SK-N-MC (cell line): ENCODE results near the gene ZNF234.

Source experiments
- EZH2 ChIP-seq: fragments of 200-600 bp; sonication (generic); IDR thresholded peaks from one replicate; pipeline ENCODE4 v1.6.1; 2017; ENCODE audit warnings: antibody characterized with exemption
- FOXP2 ChIP-seq: optimal IDR thresholded peaks from 2 replicates; pipeline ENCODE3; 2011; ENCODE audit warnings: mild to moderate bottlenecking, moderate library complexity; ENCODE audit not compliant: insufficient read depth; ENCODE audit errors: extremely low read length, control extremely low read depth

DNA sequence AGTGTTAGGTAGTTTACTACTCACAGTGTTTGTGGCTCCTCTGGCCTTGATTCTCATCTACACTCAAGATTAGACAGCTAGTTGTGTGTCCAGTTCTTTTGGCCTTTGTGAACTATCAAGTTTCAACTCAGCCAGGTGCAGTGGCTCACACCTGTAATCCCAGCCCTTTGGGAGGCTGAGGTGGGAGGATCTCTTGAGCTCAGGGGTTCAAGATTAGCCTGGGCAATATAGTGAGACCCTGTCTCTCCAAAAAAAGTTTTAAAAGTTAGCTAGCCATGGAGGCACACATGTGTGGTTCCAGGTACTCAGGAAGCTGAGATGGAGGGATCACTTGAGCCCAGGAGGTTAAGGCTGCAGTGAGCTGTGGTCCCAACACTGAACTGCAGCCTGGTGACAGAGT, 39.6 kb downstream of the ZNF234 start:
- no peak for TF ChIP-seq FOXP2
- no peak for TF ChIP-seq EZH2
